HG02885 (cell line): ENCODE measurements around the gene ASIC2.

ENCODE experiments used
- ATAC-seq: cut with Tn5 transposase; IDR thresholded peaks from one replicate; pipeline ENCODE4 v1.9.1; 2021; ENCODE audit warnings: mild to moderate bottlenecking; ENCODE audit not compliant: unreplicated experiment, poor library complexity

Gene ASIC2

DNA sequence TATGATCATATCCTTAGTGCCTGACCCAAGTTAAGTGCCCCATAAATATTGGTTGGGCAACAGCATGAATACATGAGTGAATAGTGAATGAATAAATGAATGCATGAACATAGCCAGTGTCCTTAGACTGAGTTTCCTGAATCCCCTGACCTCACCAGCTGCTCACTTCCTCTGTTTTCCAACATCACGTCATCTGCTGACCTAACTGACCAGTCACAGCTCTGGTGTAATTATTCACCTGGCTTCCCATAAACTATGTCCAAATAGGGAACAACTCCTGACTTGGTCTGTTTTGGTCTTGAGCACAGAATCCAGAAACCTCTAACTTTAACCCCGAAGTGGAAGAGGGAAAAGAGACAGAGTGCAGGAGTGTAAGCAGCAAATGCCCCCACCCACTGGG lies 83.4 kb downstream of the ASIC2 start:
- ATAC-seq: no peak

DNA sequence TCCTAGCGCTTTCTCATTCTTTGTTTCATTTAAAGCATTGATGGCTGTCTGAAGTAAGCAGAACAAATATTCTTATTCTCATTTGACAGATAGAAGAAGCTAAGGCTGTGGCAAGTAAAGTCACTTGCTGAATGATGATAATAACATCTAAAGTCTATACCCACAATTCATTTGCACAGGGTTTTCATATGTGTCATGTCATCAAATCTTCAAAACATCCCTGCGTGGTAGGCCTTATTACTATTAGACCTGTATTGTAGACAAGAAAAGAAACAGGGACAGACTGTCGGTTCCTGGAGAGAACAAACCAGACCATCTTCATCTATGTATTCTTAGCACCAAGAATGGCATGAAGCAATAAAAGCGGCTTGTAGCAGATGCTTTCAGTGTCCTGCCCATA lies 85.9 kb downstream of the ASIC2 start:
- ATAC-seq: no peak

DNA sequence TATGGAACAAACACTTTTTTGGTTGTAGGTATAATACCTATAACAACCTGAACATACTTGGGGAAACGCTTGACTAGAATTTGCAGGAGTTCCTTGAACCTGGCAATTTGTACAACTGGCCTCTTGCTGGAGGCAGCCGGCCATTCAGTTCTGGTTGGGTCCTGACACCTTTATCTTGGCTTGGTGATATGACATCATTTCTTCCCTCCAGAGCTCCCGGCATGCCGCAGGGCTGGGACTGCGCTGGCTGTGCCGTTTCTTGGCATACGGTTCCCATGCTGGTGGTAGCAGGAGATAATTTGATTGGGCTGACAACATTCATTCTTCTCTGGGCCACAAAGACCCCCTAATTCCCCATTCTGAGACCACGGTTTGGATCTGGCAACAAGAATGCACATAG lies 87.5 kb downstream of the ASIC2 start:
- no peak for ATAC-seq

DNA sequence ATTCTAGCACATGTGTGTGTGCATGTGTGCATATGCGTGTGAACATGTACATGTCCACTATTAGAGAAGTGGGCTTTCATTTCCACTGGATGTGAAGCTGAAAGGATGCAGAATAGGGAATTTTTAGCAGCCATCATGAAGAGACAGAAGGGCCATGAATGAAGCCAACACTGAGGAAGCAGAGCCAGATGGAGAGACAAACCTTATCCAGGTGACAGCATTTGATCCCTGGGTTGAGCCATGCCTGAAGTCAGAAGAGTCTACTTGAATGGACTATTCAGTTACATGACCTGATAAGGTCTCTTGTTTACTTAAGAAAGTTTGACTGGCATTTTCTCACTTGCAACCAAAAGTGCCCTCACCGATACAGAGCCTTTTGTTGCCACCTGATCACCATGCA lies 88.4 kb downstream of the ASIC2 start:
- no peak for ATAC-seq

DNA sequence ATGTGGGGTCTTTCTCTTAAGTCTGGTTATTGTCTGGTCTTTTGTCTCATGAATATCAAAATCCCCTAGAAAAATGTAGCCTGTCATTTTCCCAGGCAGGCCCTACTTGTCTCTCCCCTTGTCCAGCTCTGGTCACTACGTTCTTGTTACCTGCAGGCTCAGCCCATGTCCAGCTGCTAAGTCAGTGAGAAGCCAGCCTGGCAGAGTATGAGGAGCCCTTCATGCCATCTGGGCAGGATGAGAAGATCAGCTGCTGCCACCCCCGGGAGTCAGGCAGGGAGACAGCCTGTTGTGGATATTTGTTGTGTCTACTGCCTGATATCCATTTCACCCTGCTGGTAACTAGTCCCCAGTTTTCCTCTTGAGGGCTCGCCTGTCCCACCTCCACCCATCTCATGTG lies 88.9 kb downstream of the ASIC2 start:
- no peak for ATAC-seq

DNA sequence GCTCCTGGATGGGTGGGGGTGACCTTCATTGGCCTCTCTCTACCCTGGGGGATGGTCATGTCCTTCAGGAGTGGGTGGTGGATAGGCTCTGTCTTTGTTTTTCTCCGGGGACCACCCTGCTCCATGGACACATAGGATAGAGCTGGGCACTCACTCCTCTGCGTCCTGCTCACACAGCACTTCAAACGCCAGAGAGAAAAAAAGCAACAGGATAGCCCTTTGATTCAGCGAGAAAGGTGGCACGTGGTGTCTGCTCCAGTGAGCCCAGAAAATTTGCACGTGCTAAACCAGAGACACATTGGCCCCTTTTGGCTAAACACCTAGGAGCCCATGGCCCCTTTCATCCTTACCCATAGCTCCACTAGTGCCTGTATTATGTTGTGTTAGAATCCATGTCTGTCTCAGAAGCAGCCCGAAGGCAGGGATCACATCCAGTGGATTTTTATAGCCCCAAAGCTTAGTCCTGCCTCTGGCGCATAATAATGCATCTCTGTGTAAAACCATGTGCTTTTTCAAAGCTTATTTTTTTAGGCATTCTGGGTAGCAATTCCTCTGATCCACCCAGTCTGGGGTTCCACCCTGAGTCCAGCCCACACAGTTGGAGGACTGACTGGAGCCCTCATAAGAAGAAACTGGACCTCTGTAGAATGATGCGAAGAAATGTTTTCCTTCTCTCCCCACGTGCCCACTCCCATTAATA lies 90.1 kb downstream of the ASIC2 start:
- no peak for ATAC-seq

DNA sequence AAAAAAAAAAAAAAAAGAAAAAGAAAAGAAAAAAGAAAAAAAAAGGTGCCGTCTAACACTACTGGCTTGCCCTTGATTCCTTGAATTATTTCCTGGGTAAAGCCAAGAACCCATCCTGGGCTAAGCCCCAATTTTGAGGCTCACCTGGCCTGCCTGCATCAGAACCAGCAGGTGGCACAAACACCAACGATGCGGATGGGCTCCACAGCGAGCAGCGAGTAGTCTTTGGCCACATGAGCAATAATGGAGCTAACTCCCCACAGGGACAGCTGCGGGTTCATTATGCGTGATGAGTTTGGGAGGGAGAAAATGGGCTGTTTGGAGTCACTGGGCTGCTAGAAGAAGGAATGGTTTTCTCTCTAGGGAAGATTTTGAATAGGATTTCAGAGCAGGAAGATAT lies 91.1 kb downstream of the ASIC2 start:
- ATAC-seq: no peak

DNA sequence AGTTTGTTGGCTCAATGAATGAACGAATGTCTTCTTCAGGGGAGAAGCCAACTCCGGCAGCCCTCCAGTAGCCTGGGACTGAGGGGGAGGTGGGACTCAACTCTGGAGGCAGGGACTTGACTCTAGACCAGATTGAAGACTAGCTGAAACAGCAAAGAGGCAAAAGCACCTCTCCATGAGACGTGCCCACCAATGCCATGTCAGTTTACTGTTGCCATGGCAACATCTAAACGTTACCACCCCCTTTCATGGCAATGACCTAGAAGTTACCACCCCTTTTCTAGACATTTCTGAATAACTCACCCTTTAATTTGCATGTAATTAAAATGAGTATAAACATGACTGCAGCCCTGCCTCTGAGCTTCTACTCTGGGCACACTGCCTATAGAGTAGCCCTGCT lies 91.8 kb downstream of the ASIC2 start:
- no peak for ATAC-seq

DNA sequence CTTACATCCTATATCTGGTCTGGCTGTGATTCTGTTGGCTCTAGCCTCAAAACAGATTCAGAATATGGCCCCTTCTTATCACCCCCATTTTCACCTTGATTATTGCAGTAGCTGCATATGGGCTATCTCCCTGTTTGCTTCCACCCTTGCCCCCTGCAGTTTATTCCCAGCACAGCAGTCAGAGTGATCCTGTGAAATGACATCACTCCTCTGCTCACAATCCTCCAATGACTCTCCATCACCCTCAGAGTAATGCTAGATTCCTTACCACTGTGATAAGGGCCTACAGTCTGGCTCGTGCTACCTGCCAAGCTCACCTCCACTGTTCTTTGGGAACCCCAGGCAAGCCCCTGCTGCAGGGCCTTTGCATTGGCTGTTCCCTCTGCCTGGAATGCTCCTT lies 92.5 kb downstream of the ASIC2 start:
- ATAC-seq: no peak

DNA sequence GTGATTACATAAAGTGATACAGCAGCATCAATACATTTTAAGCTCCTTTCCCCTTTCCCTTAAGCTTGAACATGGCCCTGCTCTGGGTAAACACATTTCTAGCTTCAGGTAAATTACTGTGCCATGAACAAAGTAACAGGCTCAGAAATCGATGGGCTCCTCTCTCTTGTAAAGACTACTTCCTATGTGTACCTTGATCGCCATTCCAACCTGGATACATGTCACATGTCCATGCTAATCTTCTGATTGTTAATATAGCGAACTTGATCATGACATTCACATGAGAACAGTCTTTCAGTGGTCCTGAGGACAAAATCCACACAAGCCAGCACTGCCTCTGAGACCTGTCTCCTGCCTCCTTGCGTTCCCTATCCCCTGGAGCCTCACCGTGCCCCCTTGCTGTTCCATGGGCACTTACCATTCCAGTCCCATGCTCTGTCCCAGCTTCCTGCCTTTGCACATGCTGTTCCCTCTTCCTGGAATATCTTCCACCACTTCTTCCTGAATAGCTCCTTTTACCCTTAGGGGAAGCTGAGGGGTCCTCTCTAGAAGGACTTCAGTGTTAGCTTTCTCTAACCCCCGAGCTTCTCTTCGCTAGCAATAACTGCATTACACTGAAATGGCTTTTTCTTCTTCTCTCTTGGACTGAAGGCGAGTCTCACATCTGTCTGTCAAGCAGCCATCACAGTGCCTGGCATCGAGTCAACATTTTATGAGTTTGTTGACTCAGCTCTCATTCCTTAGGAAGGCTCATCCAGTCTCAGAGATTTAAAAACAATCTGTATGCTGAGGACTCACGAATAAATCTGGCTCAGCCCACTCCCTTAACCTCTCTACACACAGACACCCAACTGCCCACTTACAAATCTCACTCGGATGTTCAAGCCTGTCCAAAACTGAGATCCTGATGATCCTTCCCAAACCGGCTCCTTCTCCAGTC lies 93.3 kb downstream of the ASIC2 start:
- no peak for ATAC-seq

DNA sequence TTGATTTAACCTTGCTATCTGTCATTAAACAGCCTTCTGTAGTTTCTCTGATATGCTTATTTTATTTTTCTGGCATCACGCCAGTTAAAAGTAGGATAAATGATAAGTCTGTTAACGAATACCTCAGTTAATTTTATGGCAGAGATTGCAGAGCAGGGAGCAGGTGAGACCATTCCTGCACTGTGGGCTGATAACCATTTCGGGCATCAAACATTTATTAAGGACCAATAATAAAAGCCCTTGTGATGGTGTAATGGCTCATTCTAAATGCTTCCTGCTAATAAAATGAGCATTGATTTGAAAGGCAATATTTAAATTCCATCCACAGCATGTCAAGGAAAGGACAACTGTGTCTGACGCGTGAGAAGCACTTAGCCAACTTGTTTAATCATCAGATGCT lies 94.1 kb downstream of the ASIC2 start:
- no peak for ATAC-seq

DNA sequence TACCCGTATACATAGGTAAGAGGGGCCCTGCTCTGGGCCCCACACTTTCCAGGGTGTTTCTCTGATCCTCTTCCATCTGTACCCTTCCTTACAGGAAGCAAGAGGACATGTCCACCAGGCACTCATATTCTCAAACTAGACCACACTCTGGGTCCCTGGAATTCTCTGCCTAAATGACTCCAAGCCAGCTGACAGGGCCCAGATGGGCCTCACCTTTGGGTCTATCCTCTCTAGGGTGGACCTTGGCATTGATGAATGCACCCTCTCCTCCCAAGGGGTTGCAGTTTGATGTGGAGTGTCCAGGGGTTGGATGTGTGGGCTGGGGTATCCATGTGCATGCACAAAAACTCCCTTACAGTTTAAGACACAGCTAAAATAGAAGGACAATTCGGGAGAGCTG lies 95.8 kb downstream of the ASIC2 start:
- no peak for ATAC-seq

DNA sequence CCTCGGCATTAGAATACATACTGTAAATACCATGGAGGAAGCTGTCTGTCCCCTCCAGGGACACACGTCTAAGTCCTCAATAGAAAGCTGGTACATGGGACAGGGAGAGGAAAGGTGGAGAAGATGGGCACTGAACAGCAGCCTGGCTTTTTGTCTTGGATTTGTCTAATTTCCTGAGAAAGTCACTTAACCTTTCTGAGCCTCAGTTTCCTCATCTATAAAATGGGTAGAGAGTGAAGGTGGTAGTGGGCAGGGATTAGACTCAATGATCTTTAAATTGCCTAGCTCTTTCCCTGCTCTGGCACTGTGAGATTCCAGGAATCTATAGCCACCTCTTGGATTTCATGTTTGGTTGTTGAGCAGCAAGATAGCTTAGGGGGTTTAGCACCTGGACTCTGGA lies 96.2 kb downstream of the ASIC2 start:
- ATAC-seq: no peak

DNA sequence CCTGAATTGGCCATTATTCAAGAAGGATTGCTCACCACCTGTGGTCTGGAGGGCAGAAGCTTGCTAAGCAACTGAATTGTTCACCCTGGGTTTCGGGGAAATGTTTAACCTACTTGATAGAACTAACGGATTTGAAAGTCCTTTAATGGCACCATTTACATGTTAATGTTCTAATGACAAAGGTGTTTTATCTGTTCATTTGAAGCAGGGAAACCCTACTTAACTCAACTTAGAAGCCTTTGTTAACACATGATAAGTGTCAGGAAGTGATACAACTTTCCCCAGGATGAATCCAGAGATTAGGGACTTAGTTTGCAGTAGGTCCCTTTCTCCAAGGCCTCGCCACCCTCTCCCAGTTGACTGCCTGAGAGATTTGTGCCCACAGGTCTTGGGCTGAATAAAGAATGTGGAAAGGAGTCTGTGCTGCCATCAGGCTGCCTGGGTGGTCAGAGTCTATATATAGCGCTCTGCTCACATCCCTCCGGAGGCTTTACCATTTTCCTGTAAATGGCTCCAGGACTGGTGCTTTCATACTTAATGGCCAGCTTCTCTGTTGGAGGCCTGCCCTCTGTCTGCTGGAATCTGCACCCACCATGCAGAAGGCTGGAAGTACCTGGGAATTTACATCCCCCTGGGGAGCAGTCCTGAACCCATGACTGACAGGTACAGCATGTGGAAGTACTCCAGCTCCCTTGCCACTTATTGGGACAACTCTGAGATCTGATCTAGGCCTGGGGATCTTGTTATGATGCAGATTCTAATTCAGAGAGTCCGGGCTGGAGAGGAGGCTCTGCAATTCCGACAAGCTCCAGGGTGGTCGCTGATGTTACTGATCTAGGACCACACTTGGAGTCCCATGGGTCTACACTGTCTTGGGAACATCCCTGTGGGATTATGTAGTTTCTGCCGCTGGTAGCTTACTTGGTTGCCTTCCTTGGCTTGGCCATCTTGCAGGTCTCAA lies 99.9 kb downstream of the ASIC2 start:
- ATAC-seq: no peak

DNA sequence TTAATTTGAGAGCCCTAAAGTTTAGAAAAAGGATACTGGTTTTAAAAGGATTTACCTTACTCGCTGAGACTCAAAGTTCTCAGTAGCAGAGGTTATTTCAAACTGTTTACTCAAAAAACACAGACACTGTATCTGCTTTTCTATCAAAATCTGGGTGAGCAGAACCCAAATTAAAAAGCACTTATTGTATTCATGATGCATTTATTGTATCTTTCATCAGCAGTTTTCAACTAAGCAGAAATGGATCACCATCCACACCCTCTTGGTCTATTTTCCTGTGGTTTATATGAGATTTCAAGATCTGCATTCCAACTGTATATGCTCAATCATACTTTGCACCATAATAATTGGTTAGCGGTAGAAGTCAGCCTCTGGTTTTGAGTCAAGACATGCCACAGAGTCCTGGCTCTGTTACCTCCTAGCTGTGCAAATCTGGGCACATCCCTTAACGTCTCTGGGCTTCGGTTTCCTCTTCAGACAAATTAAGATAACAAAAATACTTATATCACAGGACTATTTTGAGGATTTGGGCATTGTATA lies 109.5 kb downstream of the ASIC2 start:
- no peak for ATAC-seq

DNA sequence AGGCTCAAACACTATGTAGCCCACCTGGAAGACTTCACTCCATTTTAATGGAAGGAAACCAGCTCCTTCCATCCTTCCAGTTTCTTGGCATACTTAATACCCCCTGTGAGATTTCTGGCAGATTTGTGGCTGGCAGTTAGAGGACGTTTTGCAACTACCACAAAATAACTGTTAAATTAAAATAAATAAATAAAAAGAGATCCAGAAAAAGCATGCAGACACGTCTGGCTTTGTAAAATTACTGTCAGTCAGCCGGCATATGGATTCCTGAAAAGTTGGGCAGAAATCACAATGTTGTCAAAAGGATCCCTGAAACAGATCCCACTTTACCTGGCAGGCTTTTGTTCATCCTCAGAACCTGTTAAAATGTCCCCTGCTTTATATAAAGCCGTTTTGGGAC lies 113.9 kb downstream of the ASIC2 start:
- no peak for ATAC-seq

DNA sequence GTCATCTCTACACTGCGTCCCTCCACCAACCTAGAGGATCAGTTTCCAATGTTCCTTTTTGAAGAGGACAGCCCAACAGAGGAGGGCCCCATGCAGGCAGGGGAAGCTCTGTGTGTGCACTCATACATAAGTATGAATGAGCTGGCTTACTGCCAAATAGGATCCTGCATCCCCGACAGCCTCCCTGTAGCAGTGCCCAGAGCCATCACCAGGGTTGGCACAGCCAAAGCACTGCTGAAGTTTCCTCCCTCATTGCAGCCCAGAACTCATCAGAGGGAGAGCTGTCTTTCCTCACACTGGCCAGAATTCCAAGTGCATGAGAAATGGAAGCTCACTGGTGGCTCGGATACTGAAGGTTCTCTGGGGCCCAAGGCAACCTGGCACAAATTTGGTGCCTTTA lies 114.4 kb downstream of the ASIC2 start:
- no peak for ATAC-seq

DNA sequence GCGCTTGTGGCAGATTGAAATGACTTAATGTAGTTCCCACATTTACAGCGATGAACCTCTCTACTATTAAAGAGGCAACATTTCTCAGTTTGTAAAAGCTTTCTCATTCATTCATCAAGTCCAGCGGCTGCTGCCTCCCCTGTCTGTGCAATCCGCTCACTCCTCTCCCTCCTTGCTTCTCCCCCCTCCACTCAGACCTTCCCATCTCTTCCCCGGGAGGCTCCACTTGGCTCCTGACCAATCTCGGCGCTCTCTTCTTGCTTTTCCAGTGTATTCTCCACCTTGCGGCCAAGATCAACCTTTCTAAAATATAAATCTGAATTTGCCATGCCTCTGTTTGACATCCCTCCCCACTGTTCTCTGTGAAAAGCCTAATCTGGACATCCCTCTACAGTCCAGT lies 117.5 kb downstream of the ASIC2 start:
- no peak for ATAC-seq

DNA sequence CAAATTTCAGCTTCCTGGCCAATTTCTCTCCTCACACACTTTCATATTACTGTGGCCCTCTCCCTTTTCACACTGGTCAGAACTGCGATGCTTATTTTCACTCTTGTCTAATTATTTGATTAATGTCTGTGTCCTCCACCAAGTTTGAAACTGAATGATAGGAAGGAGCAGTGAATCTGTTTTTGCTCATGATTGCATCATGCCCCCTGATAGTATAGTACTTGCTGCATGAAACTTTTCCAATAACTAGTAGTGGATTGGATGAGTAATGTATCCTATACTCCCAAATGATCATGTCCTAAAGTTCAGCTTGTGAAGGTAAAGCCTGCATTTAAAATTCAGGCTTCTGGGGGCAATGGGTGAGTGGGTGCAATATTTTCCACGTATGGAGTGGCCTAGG lies 121.2 kb downstream of the ASIC2 start:
- ATAC-seq: no peak

DNA sequence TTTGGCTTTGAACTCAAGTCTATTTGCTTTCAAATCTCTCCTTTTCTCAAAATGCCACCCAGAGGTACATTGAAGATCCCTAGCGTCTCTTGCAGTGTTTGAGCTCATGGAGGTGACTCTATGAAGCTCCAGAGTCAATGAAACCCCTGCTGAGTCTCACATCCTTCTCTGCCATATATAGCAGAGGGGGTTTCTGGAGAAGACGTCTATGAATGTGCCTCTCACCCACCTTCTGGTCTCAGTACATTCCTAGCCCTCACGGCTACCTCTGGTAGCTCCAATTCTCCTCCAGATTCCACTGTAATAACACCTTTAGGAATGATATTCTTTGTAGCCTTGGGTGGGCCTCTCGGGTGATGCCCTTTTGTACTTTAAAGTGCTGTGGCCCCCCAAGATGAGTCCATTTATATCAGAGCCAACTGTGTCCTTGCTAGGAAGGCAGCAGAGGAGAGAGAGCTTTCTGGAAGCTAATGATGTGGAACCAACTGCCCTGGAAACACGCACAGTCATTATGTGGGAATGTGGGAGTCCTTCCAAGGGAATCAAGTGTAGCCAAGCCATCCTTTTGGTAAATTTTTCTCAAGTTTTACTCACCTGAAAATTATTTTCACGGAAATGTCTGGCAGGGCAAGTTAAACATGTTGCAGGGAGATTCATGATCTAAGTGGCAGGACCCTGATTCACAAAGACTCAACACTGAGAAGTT lies 123.4 kb downstream of the ASIC2 start:
- no peak for ATAC-seq
